Measurements from ENCODE around the gene ZNF600.
"Not testable (repeated sequence)": the region's sequence is repeated elsewhere in the genome, so short reads cannot be mapped to it uniquely, and the experiment has no call there.

ZNF600 gene

GRCh38 chr19:52724701-52725514 lies 61.7 kb downstream of the ZNF600 start:
- Histone ChIP-seq H3K9me3 (ENCODE audit: low read length) (no peaks in the 10 kb centered on the region), H3K4me1 (ENCODE audit: insufficient read depth, low read length, severe bottlenecking) (no peaks in the 10 kb centered on the region), H3K79me2 (ENCODE audit: insufficient read depth, low read length) (no peaks in the 10 kb centered on the region), H3K9me2 (ENCODE audit: low read depth, low read length) (no peaks in the 10 kb centered on the region), H3K4me3 (ENCODE audit: low read depth, low read length, poor library complexity, severe bottlenecking) (no peak overlapping the region), H3K27me3 (ENCODE audit: insufficient read depth, low read length) (no peaks in the 10 kb centered on the region), H3F3A (ENCODE audit: insufficient read depth, low read length) (no peaks in the 10 kb centered on the region), H4K20me1 (ENCODE audit: insufficient read depth, low read length) (no peaks in the 10 kb centered on the region), H2AFZ (ENCODE audit: low read length) (no peak overlapping the region), H3K9ac (ENCODE audit: low read length) (no peak overlapping the region), H3K27ac (ENCODE audit: low read depth, low read length, poor library complexity, severe bottlenecking) (no peak overlapping the region), H3K36me3 (ENCODE audit: insufficient read depth, low read length) (peaks cover 71% of the 10 kb centered on the region), H3K4me2 (ENCODE audit: low read length) (no peak overlapping the region)
- TF ChIP-seq CTCF (IDR thresholded peaks at IDR 0.05; ENCODE audit: low read length) (no peak), EZH2 (IDR thresholded peaks at IDR 0.05; ENCODE audit: borderline replicate concordance, low read length) (no peak)

GRCh38 chr19:52723907-52724598 lies 62.5 kb downstream of the ZNF600 start:
- not testable (repeated sequence) for H3K9me3 ChIP-seq (ENCODE audit: low read length); H3K4me1 ChIP-seq (ENCODE audit: insufficient read depth, low read length, severe bottlenecking); H3K27ac ChIP-seq (ENCODE audit: low read depth, low read length, poor library complexity, severe bottlenecking); H3K4me2 ChIP-seq (ENCODE audit: low read length); H3K79me2 ChIP-seq (ENCODE audit: insufficient read depth, low read length); H3K9ac ChIP-seq (ENCODE audit: low read length); H4K20me1 ChIP-seq (ENCODE audit: insufficient read depth, low read length); H3K9me2 ChIP-seq (ENCODE audit: low read depth, low read length); H3K4me3 ChIP-seq (ENCODE audit: low read depth, low read length, poor library complexity, severe bottlenecking); H3F3A ChIP-seq (ENCODE audit: insufficient read depth, low read length); H3K27me3 ChIP-seq (ENCODE audit: insufficient read depth, low read length); H2AFZ ChIP-seq (ENCODE audit: low read length)
- peaks cover 69% of the 10 kb centered on the region for H3K36me3 ChIP-seq (ENCODE audit: insufficient read depth, low read length)

GRCh38 chr19:52722062-52723003 lies 64.3 kb downstream of the ZNF600 start:
- no peaks in the 10 kb centered on the region for H3F3A ChIP-seq (ENCODE audit: insufficient read depth, low read length)
- H2AFZ ChIP-seq (ENCODE audit: low read length): no peak overlapping the region
- H4K20me1 ChIP-seq (ENCODE audit: insufficient read depth, low read length): no peaks in the 10 kb centered on the region
- H3K9me2 ChIP-seq (ENCODE audit: low read depth, low read length): no peaks in the 10 kb centered on the region
- H3K36me3 ChIP-seq (ENCODE audit: insufficient read depth, low read length): peaks cover 52% of the 10 kb centered on the region
- H3K4me2 ChIP-seq (ENCODE audit: low read length): no peak overlapping the region
- H3K79me2 ChIP-seq (ENCODE audit: insufficient read depth, low read length): no peaks in the 10 kb centered on the region
- H3K9ac ChIP-seq (ENCODE audit: low read length): no peak overlapping the region
- H3K4me3 ChIP-seq (ENCODE audit: low read depth, low read length, poor library complexity, severe bottlenecking): no peak overlapping the region
- no peaks in the 10 kb centered on the region for H3K27me3 ChIP-seq (ENCODE audit: insufficient read depth, low read length)
- H3K4me1 ChIP-seq (ENCODE audit: insufficient read depth, low read length, severe bottlenecking): no peaks in the 10 kb centered on the region
- H3K27ac ChIP-seq (ENCODE audit: low read depth, low read length, poor library complexity, severe bottlenecking): no peak overlapping the region
- TF ChIP-seq CTCF (IDR thresholded peaks at IDR 0.05; ENCODE audit: low read length) (no peak), EZH2 (IDR thresholded peaks at IDR 0.05; ENCODE audit: borderline replicate concordance, low read length) (no peak)
- no peaks in the 10 kb centered on the region for H3K9me3 ChIP-seq (ENCODE audit: low read length)

- H3K9me3 ChIP-seq (ENCODE audit: low read length); H2AFZ ChIP-seq (ENCODE audit: low read length); H3K9ac ChIP-seq (ENCODE audit: low read length); H3K9me2 ChIP-seq (ENCODE audit: low read depth, low read length); H3K4me1 ChIP-seq (ENCODE audit: insufficient read depth, low read length, severe bottlenecking); H3K4me3 ChIP-seq (ENCODE audit: low read depth, low read length, poor library complexity, severe bottlenecking); H3F3A ChIP-seq (ENCODE audit: insufficient read depth, low read length); H3K4me2 ChIP-seq (ENCODE audit: low read length); H3K79me2 ChIP-seq (ENCODE audit: insufficient read depth, low read length); H3K27me3 ChIP-seq (ENCODE audit: insufficient read depth, low read length); H4K20me1 ChIP-seq (ENCODE audit: insufficient read depth, low read length); H3K27ac ChIP-seq (ENCODE audit: low read depth, low read length, poor library complexity, severe bottlenecking): not testable (repeated sequence)
- H3K36me3 ChIP-seq (ENCODE audit: insufficient read depth, low read length): peaks cover 37% of the 10 kb centered on the region
Measured at GRCh38 chr19:52720541-52720940, 66.0 kb downstream of the ZNF600 start.

Data from OCI-LY1 (cell line).